HG02973 (cell line): ENCODE results near the gene CHD3.

Experiments
- ATAC-seq: cut with Tn5 transposase; IDR thresholded peaks from one replicate; pipeline ENCODE4 v1.9.1; 2021; ENCODE audit warnings: moderate library complexity; ENCODE audit not compliant: unreplicated experiment

The CHD3 gene

GRCh38 chr17:7864995-7865650 is 23.5 kb upstream of the CHD3 start:
- ATAC-seq, result no peak

GRCh38 chr17:7867881-7868329 is 20.7 kb upstream of the CHD3 start:
- no peak for ATAC-seq

GRCh38 chr17:7873051-7873450 is 15.5 kb upstream of the CHD3 start:
- no peak for ATAC-seq

- ATAC-seq, result no peak
Measured at GRCh38 chr17:7875804-7876370, 12.7 kb upstream of the CHD3 start.

- ATAC-seq, result no peak
Measured at GRCh38 chr17:7878234-7878633, 10.4 kb upstream of the CHD3 start.

DNA sequence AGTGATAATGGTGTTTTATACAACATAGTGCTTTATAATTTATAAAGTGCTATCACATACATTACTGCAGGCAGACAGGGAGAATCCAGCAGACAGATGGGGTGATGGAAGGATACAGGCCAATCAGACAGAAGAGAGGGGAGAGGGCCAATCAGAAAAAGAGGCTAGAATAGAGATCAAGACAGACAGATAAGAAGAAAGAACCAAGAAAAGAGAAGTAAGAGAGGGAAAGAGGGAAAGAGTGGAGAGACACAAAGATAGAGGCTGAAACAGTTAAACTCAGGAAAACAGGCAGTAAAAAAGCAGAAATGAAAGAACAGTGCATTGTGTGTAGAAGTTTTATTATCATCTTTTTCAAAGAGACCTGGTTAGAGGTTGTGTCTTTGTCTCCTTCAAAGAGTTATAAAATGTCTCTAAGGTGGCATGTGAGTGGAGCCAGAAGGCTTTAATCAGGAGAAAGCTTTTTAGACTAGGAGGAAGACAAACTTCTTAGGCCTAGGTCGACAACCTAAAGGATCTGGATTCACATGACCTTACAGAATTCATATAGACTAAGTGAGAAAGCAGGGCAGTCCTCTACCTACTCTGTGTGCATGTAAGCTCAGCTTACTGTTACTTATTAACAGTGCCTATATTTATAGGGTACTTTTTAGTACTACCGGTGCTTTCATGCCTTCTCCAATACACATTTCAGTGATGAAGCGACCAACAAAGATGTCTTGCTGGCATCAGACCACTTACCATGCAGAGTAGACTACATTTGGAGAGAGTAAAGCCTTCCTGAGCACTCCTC is 8.3 kb upstream of the CHD3 start:
- ATAC-seq, result no peak

- no peak for ATAC-seq
Measured at GRCh38 chr17:7881276-7882054, 7.1 kb upstream of the CHD3 start.

GRCh38 chr17:7882068-7882467 is 6.5 kb upstream of the CHD3 start:
- ATAC-seq, result no peak

DNA sequence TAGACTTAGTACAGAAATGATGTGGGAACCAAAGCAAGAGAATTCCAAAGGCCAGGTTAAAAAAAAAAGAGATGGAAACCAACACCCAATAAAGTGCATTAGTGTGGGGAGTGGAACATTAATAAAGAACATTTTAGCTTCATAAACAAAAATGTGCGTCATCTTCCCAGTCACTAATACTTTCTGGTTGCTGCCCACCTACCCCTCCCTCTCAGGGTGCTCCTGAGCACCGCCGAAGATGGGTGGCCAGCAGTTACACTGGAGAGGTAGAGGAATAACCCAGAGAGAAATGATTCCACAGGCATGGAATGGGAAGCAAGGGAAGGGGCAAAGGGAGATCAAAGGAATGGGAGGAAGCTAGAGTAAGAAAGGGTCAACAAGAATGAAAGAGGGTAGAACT is 6.0 kb upstream of the CHD3 start:
- no peak for ATAC-seq

DNA sequence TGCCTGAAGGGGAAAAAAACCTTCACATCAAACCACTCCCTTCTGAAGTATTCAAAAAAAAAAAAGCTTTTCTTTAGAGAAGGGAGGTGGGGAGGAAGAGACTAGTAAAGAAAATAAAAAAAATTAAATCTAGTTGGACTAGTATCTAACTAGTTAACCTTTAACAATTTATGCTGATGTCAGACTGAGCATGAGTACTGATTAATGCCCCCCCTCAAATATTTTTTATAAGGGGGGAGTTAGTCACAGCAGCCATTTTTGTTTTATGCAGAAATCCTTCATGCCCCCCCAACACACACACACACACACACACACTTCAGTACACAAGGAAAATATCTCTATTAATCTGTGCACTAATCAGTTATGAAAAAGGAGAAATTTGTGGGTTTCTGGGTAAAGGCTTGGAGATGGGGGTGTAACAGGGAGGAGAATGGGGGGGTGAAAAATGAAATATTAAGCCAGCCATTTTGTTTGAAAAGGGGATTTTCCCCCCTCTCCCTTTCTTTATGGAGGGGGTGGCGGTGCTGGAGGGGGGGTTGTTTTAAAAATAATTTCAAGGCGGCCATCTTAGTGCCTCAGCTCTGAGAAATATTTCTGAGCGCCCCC is 4.7 kb upstream of the CHD3 start:
- no peak for ATAC-seq

DNA sequence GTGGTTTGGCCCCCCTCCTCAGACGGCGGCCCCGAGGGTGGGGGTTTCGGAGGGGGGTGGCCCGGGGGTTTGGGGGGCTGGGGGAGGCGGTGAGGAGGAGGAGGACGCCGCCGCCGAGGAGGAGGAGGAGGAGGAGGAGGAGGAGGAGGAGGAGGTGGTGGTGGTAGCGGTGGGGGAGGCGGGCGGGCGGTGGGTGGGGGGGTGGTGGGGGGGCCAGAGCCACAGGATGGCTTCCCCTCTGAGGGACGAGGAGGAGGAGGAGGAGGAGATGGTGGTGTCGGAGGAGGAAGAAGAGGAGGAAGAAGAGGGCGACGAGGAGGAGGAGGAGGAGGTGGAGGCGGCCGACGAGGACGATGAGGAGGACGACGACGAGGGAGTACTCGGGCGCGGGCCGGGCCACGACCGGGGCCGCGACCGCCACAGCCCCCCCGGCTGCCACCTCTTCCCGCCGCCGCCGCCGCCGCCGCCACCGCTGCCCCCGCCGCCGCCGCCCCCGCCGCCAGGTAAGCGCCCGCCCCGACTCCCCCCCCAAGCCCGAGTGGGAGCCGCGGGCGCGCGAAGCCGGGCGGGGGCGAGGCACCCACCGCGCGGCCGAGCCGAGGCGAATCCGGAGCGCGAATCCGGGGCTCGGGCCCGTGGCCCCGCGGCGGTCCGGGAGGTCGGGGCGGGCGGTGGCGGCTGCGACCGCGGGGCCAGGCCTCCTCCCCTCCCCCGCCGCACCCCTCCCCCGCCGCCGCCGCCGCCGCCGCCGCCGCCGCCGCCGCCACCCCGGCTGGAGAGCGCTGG is 3.8 kb upstream of the CHD3 start:
- ATAC-seq, result no peak

DNA sequence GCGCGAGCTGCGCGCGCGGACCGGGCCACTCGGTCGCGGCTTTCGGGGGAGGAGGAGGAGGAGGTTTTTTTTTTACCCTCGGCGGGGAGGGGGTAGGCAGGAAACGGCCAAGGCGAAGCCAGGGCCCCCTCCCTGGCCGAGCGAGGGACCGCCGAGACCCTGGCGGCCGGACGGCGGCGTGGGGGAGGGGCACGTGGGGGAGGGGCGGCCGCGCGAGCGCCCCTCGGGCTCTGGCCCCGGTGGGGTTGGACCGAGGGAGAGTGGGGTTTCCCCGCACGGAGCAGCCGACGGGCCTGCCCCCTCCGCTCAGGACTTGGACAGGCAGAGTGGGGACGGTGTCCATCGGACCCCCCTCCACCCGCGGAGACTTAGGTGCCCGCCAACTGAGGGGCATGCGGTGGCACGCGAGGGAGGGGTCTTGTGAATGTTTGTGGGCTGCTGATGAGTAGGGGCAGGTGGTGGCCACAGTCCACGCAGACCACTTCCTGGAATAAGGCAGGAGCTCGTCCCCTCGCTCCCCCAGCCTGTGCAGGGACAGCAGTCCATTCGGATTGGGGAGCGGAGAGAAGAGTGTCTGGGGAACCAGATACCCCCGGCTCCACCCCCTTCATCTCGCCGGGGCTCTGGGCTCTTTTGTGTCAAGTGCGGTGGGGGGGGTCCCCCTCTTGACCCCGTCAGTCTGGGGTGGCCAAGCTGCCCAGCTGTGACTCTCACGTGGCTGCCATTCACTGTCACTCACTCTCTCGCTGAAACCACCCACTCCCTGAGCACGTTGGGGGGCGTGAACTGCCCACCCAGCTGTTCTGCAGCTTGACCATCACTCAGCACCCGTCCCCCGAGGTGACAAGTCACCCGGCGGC is 3.0 kb upstream of the CHD3 start:
- ATAC-seq, result no peak

GRCh38 chr17:7886227-7887037 is 2.2 kb upstream of the CHD3 start:
- no peak for ATAC-seq

GRCh38 chr17:7887038-7887481 is 1.5 kb upstream of the CHD3 start:
- ATAC-seq, result no peak

GRCh38 chr17:7887482-7888183 is 956 bp upstream of the CHD3 start:
- ATAC-seq, result peak; percentile 46

DNA sequence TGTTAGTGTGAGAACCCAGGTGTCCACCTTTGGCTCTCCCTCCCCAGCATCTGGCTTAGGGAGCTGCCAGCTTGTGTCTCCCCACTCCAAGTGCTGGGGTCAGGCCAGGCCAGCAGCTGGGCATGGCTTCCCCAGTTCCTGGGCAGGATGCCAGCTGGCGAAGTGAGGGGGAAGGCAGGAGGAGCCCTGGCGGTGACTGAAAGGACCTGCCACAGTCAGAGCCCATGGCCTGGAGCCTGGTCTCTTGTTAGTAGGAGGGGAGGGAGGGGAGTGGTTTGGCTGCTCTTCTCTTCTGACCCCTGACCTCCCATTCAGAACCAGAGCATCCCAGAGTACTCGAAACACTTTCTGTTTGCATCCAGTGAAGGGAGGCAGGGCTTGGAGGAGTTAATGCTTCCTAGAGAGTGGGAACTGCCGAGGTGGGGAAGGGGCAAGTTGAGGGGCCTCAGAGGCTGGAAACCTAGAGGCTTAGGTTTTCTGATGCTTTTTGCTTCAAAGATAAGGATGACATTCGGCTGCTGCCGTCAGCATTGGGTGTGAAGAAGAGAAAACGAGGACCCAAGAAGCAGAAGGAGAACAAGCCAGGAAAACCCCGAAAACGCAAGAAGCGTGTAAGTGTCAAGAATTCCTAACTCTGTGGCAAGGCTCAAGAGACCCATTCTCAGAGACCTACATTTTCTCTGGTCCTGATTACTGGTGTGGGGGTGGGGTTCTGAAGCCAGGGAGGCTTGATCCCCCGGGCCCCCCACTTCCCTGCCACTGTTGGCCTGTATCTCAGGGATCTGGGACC is 772 bp downstream of the CHD3 start:
- ATAC-seq, result no peak
